HG03025 (cell line): ENCODE data around the gene GATAD2A.

ENCODE experiments used
- ATAC-seq: cut with Tn5 transposase; IDR thresholded peaks from one replicate; pipeline ENCODE4 v1.9.1; 2021; ENCODE audit warnings: mild to moderate bottlenecking, moderate library complexity; ENCODE audit not compliant: unreplicated experiment, low FRiP score

GATAD2A gene

GRCh38 chr19:19420570-19421298, 15.3 kb downstream of the GATAD2A start:
- ATAC-seq: no peak

- no peak for ATAC-seq
Observed at GRCh38 chr19:19421299-19421696, 15.8 kb downstream of the GATAD2A start.

GRCh38 chr19:19422156-19422555, 16.7 kb downstream of the GATAD2A start:
- no peak for ATAC-seq

- no peak for ATAC-seq
Observed at GRCh38 chr19:19423322-19423721, 17.8 kb downstream of the GATAD2A start.

- ATAC-seq: no peak
Observed at GRCh38 chr19:19425170-19425875, 19.8 kb downstream of the GATAD2A start.

GRCh38 chr19:19426216-19426615, 20.7 kb downstream of the GATAD2A start:
- no peak for ATAC-seq

- ATAC-seq: no peak
Observed at GRCh38 chr19:19426799-19427198, 21.3 kb downstream of the GATAD2A start.

- ATAC-seq: no peak
Observed at GRCh38 chr19:19427302-19427701, 21.8 kb downstream of the GATAD2A start.

GRCh38 chr19:19427944-19428343, 22.5 kb downstream of the GATAD2A start:
- ATAC-seq: no peak

- ATAC-seq: no peak
Observed at GRCh38 chr19:19428746-19429145, 23.3 kb downstream of the GATAD2A start.

GRCh38 chr19:19429361-19429760, 23.9 kb downstream of the GATAD2A start:
- ATAC-seq: no peak

GRCh38 chr19:19432732-19433131, 27.3 kb downstream of the GATAD2A start:
- ATAC-seq: no peak

GRCh38 chr19:19433666-19434213, 28.3 kb downstream of the GATAD2A start:
- ATAC-seq: no peak

GRCh38 chr19:19434483-19435045, 29.1 kb downstream of the GATAD2A start:
- no peak for ATAC-seq

GRCh38 chr19:19436137-19436691, 30.7 kb downstream of the GATAD2A start:
- no peak for ATAC-seq

- no peak for ATAC-seq
Observed at GRCh38 chr19:19438366-19439175, 33.1 kb downstream of the GATAD2A start.

- ATAC-seq: no peak
Observed at GRCh38 chr19:19439176-19439482, 33.7 kb downstream of the GATAD2A start.

GRCh38 chr19:19443283-19443682, 37.8 kb downstream of the GATAD2A start:
- no peak for ATAC-seq

GRCh38 chr19:19443902-19444680, 38.6 kb downstream of the GATAD2A start:
- no peak for ATAC-seq

- no peak for ATAC-seq
Observed at GRCh38 chr19:19444681-19445155, 39.2 kb downstream of the GATAD2A start.
